ENCODE results near the gene CTNNA1.

GRCh38 chr5:138978080-138978479, 224.9 kb downstream of the CTNNA1 start:
- no peak for TF ChIP-seq CTCF (IDR thresholded peaks at IDR 0.05; ENCODE audit: extremely low read depth in 1 of 2, insufficient read depth in 1 of 2, low read depth in 1 of 2, low read length in 2 of 2)
- TF ChIP-seq POLR2AphosphoS5 (IDR thresholded peaks at IDR 0.05; ENCODE audit: insufficient read depth, low read depth, low read length), result no peak
- TF ChIP-seq POLR2A (IDR thresholded peaks at IDR 0.05; ENCODE audit: low read depth, low read length), result no peak
- TF ChIP-seq MYC (IDR thresholded peaks at IDR 0.05; ENCODE audit: low read depth, low read length), result no peak
- no peak for TF ChIP-seq EZH2 (IDR thresholded peaks at IDR 0.05; ENCODE audit: borderline replicate concordance, low read depth, low read length, severe bottlenecking)

All from endothelial cell of umbilical vein (primary cell).